GM12873 (cell line): ENCODE results near the gene TRMT61A.

ENCODE experiments used
- CTCF ChIP-seq: IDR thresholded peaks from 2 replicates; pipeline ENCODE4 v1.5.1; 2012; ENCODE audit warnings: low read depth, mild to moderate bottlenecking, moderate library complexity, low read length, control low read depth; ENCODE audit not compliant: insufficient read depth; ENCODE audit errors: missing control alignments

Gene TRMT61A

GRCh38 chr14:103520657-103521437 is 8.1 kb upstream of the TRMT61A start:
- TF ChIP-seq CTCF: peak; percentile 51

- TF ChIP-seq CTCF: no peak
Observed at GRCh38 chr14:103521438-103521950, 7.5 kb upstream of the TRMT61A start.

GRCh38 chr14:103521951-103522563 is 6.9 kb upstream of the TRMT61A start:
- TF ChIP-seq CTCF: no peak

GRCh38 chr14:103522649-103523574 is 6.1 kb upstream of the TRMT61A start, which contains the start of gene CKB:
TSS of gene CKB (minus strand) at chr14:103522830. CDS start at chr14:103522493, 337 bp downstream.
- TF ChIP-seq CTCF: no peak

- TF ChIP-seq CTCF: no peak
Observed at GRCh38 chr14:103523575-103523954, 5.4 kb upstream of the TRMT61A start.

- no peak for TF ChIP-seq CTCF
Observed at GRCh38 chr14:103524002-103524935, 4.7 kb upstream of the TRMT61A start.
